Activated CD8-positive, alpha-beta T cell treated with anti-CD3 and anti-CD28 coated beads for 36 hours (primary cell): ENCODE measurements around the gene TNFRSF14. TPM values are rescaled to one million over a fixed set of nuclear protein-coding genes. Genes with fewer than 3 reads are reported as not detected.

ENCODE experiments used
- ATAC-seq: fragments of 200-7000 bp; cut with Tn5 transposase; one replicate; pipeline ENCODE4 v1.10.0; 2021; ENCODE audit warnings: mild to moderate bottlenecking, moderate library complexity
- CTCF ChIA-PET: fragments of 350-600 bp; sonication (Branson Sonifier 250); formaldehyde crosslinking; loops from one replicate; lab custom pipeline; 2021; ENCODE audit warnings: antibody characterized with exemption; lab: Charles Lee
- POLR2A ChIA-PET: fragments of 350-600 bp; sonication (Branson Sonifier 250); formaldehyde crosslinking; loops from one replicate; lab custom pipeline; 2021; ENCODE audit warnings: antibody characterized with exemption; lab: Charles Lee
- DNase-seq: peaks from one replicate; pipeline ENCODE4 v3.0.0-alpha.2; 2020
- H3K27ac Mint-ChIP-seq: one replicate; pipeline ENCODE4 v1.8.0; 2021; ENCODE audit warnings: mild to moderate bottlenecking, mixed read lengths
- H3K27me3 Mint-ChIP-seq: one replicate; pipeline ENCODE4 v1.8.0; 2021; ENCODE audit warnings: mixed read lengths
- H3K36me3 Mint-ChIP-seq: one replicate; pipeline ENCODE4 v1.8.0; 2021; ENCODE audit warnings: low read depth, mixed read lengths
- H3K4me1 Mint-ChIP-seq: one replicate; pipeline ENCODE4 v1.8.0; 2021; ENCODE audit warnings: low read depth, mixed read lengths
- H3K4me3 Mint-ChIP-seq: one replicate; pipeline ENCODE4 v1.8.0; 2021; ENCODE audit warnings: mild to moderate bottlenecking, moderate library complexity, mixed read lengths
- H3K9me3 Mint-ChIP-seq: one replicate; pipeline ENCODE4 v1.8.0; 2021; ENCODE audit warnings: mixed read lengths
- CTCF ChIP-seq: fragments of 200-600 bp; IDR thresholded peaks from one replicate; pipeline ENCODE4 v1.8.0; 2022; ENCODE audit warnings: antibody characterized with exemption, mild to moderate bottlenecking
- intact Hi-C: fragments of 100-400 bp; cut with micrococcal nuclease; formaldehyde crosslinking; loops from one replicate; pipeline ENCODE4 v1.10.0; 2022
- total RNA-seq, 2 experiments: library from RNA; stranded (reverse); gene quantifications; one replicate each; pipeline ENCODE4 v1.2.3, GENCODE V29; 2021

TNFRSF14 gene
- total RNA-seq, 2 experiments from 2014 or later, result 134 to 140 TPM

GRCh38 chr1:2509589-2509988, 46.6 kb upstream of the TNFRSF14 start:
- no peaks in the 10 kb centered on the region for H3K4me1 Mint-ChIP-seq
- H3K36me3 Mint-ChIP-seq, result peaks cover 8% of the 10 kb centered on the region
- no peak overlapping the region for H3K4me3 Mint-ChIP-seq
- ATAC-seq (no peak), DNase-seq (no peak)
- H3K27ac Mint-ChIP-seq, result no peak overlapping the region
- POLR2A ChIA-PET, result interaction anchor here (0.9 to 1.1 kb wide), 4 partner anchors 10 to 39 kb away, joined by 3 read pairs; no protein-coding TSS in a partner anchor
- no peaks in the 10 kb centered on the region for H3K9me3 Mint-ChIP-seq
- intact Hi-C loops, result no loop called here
- H3K27me3 Mint-ChIP-seq, result no peaks in the 10 kb centered on the region
- TF ChIP-seq CTCF, result no peak
- CTCF ChIA-PET, result no interaction called here

DNA sequence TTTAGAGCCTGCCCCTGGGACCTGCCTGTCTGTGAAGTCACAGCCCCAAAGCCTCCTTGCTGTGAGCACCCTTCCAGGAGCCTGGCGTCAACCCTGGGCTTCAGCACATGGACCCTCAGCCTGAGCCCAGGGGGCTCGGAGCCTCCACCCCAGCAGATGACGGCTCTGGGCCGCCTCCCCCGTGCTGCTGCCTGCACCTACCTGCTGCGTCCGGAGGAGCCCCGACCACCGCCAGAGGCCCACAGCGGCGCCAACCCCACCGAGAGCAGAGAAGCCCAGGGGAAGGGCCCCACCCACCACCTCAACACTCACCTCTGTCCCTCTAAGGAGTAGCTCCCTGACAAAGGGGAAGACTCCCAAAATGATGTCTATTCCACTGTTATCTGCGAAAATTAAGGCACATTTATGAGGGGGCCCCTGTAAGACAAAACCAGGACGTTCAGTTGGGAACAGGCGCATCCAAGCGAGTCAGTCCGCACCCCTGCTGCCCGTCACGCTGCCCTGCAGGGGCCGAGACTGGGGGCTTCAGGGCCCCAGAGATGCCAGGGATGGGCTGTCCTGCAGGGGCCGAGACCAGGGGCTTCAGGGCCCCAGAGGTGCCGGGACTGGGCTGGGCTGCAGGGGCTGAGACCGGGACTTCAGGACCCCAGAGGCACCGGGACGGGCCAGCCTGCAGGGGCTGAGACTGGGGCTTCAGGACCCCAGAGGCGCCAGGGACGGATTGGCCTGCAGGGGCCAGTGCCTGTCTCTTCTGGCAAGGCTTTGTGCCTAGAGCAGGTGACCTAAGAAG, 45.6 kb upstream of the TNFRSF14 start:
- intact Hi-C loops, result no loop called here
- Mint-ChIP-seq H3K4me3 (no peak overlapping the region), H3K27ac (no peak overlapping the region), H3K9me3 (no peaks in the 10 kb centered on the region), H3K36me3 (peaks cover 8% of the 10 kb centered on the region), H3K4me1 (no peaks in the 10 kb centered on the region), H3K27me3 (no peaks in the 10 kb centered on the region)
- ChIA-PET CTCF (no interaction called here), POLR2A (interaction anchor here (0.9 to 1.1 kb wide), 3 partner anchors 9 to 14 kb away, joined by 3 read pairs; no protein-coding TSS in a partner anchor)
- ATAC-seq (no peak), DNase-seq (no peak)
- TF ChIP-seq CTCF, result no peak

DNA sequence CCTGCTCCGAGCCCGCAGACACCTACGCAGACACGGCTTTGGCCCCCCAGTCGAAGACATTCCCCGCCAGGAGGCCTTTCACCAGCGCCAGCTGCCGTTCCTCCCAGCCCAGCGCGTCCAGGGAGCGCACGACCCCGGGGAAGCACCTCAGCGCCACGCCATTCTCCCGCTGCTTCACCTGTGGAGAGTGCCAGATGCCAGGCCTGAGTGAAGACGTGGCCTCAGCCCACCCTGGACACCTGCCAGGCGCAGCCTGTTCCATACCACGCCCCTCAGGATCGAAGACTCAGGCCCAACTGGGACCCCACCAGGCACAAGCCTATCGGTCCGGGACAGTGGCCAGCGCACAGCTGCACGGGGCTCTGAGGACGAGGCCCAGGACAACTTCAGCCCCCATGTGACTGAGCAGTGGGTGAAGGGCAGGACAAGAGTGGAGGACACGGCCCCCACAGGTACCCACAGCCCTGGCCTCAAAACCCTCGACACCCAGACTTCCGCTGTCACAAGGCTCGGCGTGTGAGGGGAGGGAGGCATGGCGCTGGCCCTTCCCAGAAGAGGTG, 43.2 kb upstream of the TNFRSF14 start:
- no peaks in the 10 kb centered on the region for H3K9me3 Mint-ChIP-seq
- ATAC-seq (no peak), DNase-seq (no peak)
- peaks cover 8% of the 10 kb centered on the region for H3K36me3 Mint-ChIP-seq
- no peaks in the 10 kb centered on the region for H3K4me1 Mint-ChIP-seq
- no peak overlapping the region for H3K4me3 Mint-ChIP-seq
- no peak overlapping the region for H3K27ac Mint-ChIP-seq
- ChIA-PET POLR2A (no interaction called here), CTCF (no interaction called here)
- H3K27me3 Mint-ChIP-seq, result no peaks in the 10 kb centered on the region
- intact Hi-C loops, result no loop called here
- no peak for TF ChIP-seq CTCF

DNA sequence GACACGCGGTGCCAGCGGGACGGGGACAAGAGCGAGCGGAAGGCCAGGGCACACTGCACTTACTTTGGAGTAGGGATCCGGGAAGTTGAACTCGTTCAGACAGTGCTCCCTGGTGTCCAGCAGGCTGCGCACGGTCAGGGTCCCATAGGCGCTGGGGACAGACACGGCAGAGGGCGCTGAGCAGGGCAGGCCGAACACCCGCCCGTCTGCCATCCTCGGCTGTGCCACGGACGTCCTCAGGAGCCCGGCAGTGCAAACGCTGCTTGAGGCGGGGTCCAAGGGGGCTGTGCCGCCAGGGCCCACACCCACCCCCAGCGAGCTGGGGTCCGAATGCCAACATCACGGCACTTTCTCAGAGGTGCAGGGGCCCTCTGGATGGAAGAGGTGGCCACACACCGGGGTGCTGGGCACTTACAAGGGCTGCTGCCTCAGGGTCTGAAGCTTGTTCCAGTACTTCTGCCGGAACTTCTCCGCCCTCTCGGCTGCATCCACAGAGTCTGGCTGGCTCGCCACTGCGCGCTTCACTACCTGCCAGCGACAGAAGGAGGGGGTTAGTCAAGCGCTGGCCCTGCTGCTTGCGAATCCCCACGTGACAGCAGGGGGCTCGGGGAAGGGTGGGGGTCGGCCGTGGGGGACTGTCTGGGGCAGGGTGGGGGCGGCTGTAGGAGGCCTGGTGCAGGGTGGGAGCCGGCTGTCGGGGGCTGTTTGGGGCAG, 42.1 kb upstream of the TNFRSF14 start:
- intact Hi-C loops, result no loop called here
- no peak overlapping the region for H3K27ac Mint-ChIP-seq
- no peak for TF ChIP-seq CTCF
- no peaks in the 10 kb centered on the region for H3K27me3 Mint-ChIP-seq
- ChIA-PET CTCF (no interaction called here), POLR2A (no interaction called here)
- ATAC-seq (no peak), DNase-seq (no peak)
- H3K9me3 Mint-ChIP-seq, result no peaks in the 10 kb centered on the region
- H3K36me3 Mint-ChIP-seq, result peaks cover 11% of the 10 kb centered on the region
- H3K4me3 Mint-ChIP-seq, result no peak overlapping the region
- no peaks in the 10 kb centered on the region for H3K4me1 Mint-ChIP-seq
